NOMO-1 treated with dmso at 0.1 percent for 144 hours (cell line): Measurements from ENCODE around the gene DYNLT4.
"Not testable (repeated sequence)": the region's sequence is repeated elsewhere in the genome, so short reads cannot be mapped to it uniquely, and the experiment has no call there.

ENCODE experiments used
- DNase-seq: peaks from one replicate; lab custom pipeline; 2025; ENCODE audit not compliant: unreplicated experiment; lab: John Stamatoyannopoulos, UW

Gene DYNLT4

DNA sequence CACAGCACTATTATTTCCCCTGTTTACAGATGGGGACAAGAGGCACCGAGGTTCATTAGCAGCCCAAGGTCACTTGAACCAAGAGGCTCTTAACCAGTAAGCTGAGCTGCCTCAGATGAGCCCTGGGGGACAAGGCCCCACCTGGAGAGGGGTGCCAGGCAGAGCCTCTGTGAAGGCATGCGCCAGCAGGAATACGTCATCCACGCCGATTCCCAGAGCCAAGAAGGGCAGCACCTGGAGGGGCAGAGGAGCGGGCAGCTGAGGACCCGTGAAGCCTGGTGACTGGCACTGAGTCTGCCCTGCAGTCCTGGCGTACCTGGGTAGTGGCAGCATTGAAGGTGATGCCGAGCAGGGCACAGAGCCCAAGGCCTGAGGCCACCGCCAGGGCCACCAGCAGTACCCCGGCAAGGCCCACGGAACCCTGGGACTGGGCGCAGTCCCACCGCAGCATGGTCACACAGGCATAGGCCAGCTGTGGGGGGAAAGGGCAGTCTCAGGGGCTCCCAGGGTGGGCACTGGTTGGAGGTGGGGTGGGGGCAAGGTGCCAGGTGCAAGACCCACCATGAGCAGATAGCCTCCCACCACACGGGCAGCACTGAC lies 21.8 kb upstream of the DYNLT4 start:
- DNase-seq: no peak

DNA sequence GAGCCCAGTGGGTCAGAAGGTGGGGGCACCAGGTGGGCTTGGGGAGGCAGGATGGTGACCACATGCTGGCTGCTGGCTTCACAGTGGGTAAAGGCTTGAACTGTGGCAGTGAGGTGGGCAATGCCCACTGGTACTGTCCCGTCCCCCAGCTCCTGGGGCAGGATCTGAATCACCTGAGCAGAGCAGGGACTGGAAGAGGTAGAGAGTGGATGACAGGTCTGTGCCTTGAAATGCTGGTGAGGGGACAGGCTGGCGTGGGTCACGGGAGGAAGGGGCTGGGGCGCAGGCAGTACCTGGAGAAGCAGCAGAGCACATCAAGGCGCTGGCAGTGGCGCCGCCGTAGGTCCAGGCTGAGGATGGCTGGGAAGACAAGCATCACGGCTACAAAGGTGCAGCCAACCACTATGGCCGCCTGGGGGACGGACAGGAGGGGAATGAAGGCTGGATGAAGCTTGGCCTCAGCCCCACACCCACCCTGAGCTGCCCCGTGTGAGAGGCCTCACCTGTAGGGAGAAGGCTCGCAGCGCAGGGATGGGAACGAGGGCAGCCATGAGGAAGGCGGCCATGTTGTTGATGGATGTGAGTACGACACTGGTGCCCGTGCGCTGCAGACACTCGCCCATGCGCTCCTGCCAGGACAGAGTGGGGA lies 21.0 kb upstream of the DYNLT4 start:
- no peak for DNase-seq

DNA sequence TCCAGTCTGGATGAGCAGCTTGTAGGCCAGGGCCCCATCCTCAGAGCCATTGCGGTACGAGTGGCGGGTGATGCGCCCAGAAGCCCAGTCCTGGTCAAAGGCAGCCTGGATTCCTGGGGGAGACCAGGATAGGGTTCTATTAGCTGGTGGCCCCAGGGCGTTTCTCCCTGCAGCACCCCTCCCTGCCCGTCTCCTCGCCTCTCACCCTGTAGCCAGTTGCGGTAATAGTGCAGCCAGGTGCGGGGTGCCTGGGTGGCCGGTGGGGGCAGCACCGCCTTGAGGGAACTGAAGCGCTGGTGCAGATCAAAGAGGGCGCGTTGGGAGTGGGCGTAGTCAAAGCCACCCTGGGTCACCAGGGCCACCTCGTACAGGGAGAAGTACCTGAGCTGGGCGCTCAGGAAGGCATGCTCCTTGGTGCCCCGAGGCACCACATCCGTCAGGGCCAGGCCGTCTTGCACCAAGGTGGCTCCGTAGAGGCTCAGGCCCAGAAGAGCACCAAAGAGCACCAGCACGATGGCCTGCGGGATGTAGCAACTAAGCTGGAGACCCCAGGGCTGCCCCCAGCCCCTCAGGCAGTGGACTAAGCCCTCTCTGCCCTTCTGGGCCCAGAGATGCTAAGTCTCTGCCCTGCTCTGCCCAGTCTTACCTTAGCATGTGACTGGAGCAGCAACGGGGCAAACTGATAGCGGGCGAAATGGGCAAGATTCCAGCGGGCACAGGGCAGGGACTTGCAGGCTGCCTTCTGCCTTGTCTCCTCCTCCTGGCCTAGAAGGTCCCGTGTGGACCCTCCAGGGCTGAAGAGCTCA lies 20.2 kb upstream of the DYNLT4 start:
- no peak for DNase-seq

- DNase-seq: peak; percentile 80
Observed at GRCh38 chr1:44826375-44827196, 19.4 kb upstream of the DYNLT4 start.

GRCh38 chr1:44824392-44824791 lies 17.2 kb upstream of the DYNLT4 start:
- DNase-seq: not testable (repeated sequence)

- DNase-seq: no peak
Observed at GRCh38 chr1:44822981-44823451, 15.9 kb upstream of the DYNLT4 start.

DNA sequence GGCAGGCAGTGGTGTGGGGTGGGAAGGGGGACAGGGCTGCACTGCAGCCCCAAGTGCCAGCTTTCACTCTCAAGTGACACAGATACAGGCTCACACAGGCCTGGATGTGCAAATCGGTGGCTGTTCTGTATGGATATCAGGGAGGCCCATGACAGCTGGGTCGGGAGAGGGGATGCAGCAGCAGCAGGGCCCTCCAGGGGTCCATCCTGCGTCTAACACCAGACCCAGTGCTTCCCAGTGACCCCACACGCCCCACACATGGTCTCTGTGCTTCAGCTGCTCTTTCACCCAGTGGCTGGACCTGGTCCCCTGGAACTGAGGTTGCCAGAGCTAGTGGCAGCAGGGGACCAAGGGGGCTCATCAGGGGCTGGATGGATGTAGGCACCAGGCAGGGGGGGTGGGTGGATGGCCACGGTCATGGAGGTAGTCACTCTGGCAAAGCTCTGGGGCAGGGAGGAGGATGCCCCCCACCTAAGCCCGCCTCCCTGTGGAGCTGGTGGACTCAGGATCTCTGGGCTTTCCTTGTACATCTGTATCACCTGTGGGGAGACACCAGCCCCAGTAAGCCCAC lies 15.1 kb upstream of the DYNLT4 start:
- DNase-seq: no peak

DNA sequence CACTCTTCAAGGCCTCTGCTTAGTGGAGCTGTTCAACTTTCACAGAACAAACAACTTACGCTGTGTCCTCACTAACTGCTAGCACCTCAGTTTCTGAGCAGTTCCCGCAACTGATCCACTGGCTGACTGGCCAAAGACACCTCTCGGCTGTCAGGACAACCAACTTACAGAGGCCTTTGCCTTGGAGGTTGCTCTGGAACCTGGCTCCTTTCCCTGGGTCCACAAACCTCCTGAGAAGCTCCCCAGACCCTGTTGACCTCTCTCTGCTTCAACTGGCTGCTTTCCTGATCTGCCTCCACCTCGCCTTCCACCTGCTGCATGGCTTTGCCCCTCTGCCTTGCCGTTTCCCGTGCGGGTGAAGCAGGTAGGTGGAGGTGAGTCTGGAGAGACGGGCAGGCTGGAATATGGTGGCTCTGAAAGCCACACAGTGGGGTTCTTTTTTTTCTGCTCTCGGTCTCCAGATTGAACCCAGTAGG lies 14.1 kb upstream of the DYNLT4 start:
- no peak for DNase-seq

DNA sequence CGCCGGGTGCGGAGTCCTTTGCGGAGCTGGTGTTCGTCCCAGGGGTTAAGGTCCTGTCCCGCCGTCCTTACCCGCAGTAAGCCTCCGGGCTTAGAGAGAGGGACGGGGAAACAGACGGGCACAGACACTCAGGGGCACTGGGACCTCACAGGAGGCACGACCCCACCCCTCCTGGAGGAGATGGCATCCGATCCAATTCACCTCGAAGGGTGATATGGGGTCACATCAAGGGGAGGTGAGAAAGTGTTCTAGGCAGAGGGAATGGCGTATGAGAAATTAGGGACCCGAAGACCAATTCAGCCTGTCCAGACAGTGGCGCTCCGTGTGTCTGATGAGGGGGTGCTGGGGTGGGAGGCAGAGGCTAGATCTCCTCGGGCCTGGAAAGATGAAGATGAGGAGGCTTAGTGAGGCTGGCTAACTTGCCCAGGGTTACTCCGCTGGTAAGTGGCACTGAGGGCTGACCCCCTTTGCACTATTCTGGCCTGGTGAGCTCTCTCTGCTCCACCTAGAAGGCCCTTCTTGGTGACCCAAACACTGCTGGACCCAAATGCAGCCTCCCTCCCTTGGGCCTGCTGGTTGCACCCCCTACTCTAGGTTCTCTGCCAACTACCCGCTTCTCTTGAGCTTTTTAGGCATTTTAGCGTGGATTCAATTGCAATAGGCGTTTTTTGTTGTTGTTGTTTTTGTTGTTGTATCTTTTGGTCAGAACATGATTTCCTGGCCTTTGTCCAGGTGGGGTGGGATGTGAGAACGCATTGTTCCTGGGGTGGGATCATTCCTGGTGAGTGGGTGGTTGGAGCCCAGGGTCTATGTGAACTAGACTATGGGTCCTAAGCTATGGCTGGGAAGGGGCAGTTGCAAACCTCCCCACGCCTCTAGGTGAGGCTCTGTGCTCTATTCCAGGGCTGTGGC lies 13.4 kb upstream of the DYNLT4 start:
- no peak for DNase-seq

- DNase-seq: peak; percentile 93
Observed at GRCh38 chr1:44819608-44820327, 12.6 kb upstream of the DYNLT4 start.

GRCh38 chr1:44819196-44819607 lies 12.1 kb upstream of the DYNLT4 start:
- DNase-seq: no peak

- no peak for DNase-seq
Observed at GRCh38 chr1:44817771-44818495, 10.8 kb upstream of the DYNLT4 start.

GRCh38 chr1:44817307-44817706 lies 10.2 kb upstream of the DYNLT4 start:
- no peak for DNase-seq

GRCh38 chr1:44815926-44816325 lies 8.8 kb upstream of the DYNLT4 start:
- DNase-seq: not testable (repeated sequence)

- DNase-seq: no peak
Observed at GRCh38 chr1:44812822-44813543, 5.8 kb upstream of the DYNLT4 start.

GRCh38 chr1:44811234-44811633 lies 4.1 kb upstream of the DYNLT4 start:
- no peak for DNase-seq

DNA sequence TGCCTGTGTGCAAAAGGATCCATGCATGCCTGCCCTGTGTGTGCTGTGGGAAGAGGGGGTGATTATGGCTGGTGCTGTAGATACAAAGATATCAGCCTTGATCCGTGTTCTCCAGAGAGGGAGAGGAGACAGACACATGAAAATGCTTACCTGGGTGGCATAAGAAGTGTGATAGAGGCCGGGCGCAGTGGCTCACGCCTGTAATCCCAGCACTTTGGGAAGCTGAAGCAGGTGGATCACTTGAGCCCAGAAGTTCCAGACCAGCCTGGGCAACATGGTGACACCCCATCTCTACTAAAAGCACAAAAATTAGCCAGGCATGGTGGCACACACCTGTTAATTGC lies 3.6 kb upstream of the DYNLT4 start:
- DNase-seq: not testable (repeated sequence)
